Activated naive CD4-positive, alpha-beta T cell treated with anti-CD3 and anti-CD28 coated beads, Interleukin-2, amount 50 U/mL, for 24 hours (primary cell): ENCODE results near the gene IL10RB.
A peak's percentile ranks its signal among the peaks of the same experiment; 100 is the strongest.
"Not testable (repeated sequence)": the region's sequence is repeated elsewhere in the genome, so short reads cannot be mapped to it uniquely, and the experiment has no call there.

Experiments used
- H3K27ac Mint-ChIP-seq: one replicate; pipeline ENCODE4 v1.8.0; 2021; ENCODE audit warnings: mild to moderate bottlenecking, mixed read lengths
- H3K27me3 Mint-ChIP-seq: one replicate; pipeline ENCODE4 v1.8.0; 2021; ENCODE audit warnings: mixed read lengths
- H3K36me3 Mint-ChIP-seq: one replicate; pipeline ENCODE4 v1.8.0; 2021; ENCODE audit warnings: mixed read lengths
- H3K4me1 Mint-ChIP-seq: one replicate; pipeline ENCODE4 v1.8.0; 2021; ENCODE audit warnings: mixed read lengths
- H3K4me3 Mint-ChIP-seq: one replicate; pipeline ENCODE4 v1.8.0; 2021; ENCODE audit warnings: mild to moderate bottlenecking, mixed read lengths
- H3K9me3 Mint-ChIP-seq: one replicate; pipeline ENCODE4 v1.8.0; 2021; ENCODE audit warnings: mixed read lengths

The IL10RB gene

DNA sequence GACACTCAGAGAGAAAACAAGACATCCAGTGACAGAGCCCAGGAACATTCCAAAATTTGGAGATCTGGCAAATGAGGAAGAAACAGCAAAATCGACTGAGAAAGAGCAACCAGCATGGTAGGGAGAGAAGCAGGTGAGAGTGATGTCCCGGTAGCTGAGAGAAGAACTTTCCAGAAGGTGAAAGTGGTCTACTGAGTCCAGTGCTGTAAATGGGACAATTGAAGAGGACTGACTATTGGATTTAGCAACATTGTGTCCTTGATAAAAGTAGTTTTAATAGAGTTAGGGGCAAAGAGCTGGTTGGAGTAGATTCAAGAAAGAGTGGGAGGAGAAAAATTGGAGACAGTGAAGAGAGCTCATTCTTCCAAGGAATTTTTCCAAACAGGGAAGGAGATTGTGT, 15.0 kb upstream of the IL10RB start:
- Mint-ChIP-seq H3K4me1 (peaks cover 63% of the 10 kb centered on the region), H3K27ac (peak overlapping the region; percentile 43), H3K9me3 (no peaks in the 10 kb centered on the region), H3K4me3 (no peak overlapping the region), H3K27me3 (no peaks in the 10 kb centered on the region), H3K36me3 (peaks cover 46% of the 10 kb centered on the region)

DNA sequence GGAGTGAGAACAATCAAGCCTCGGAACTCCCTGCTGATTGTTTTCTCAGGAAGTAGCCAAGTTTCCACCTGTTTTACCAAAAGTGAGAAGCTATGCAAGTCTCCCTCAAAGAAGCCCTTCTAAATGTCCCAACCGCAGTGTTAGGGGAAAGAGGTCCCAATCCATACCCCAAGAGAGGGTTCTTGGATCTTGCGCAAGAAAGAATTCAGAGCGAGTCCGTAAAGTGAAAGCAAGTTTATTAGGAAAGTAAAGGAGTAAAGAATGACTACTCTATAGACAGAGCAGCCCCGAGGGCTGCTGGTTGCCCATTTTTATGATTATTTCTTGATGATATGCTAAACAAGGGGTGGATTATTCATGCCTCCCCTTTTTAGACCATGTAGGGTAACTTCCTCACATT, 12.8 kb upstream of the IL10RB start:
- peaks cover 42% of the 10 kb centered on the region for H3K36me3 Mint-ChIP-seq

GRCh38 chr21:33254766-33255165, 11.4 kb upstream of the IL10RB start:
- Mint-ChIP-seq H3K36me3 (peaks cover 38% of the 10 kb centered on the region), H3K4me1 (peaks cover 55% of the 10 kb centered on the region), H3K9me3 (no peaks in the 10 kb centered on the region), H3K4me3 (no peak overlapping the region), H3K27me3 (no peaks in the 10 kb centered on the region), H3K27ac (peak overlapping the region; percentile 88)

More for the DNA sequence above, 12.8 kb upstream of the IL10RB start:
- not testable (repeated sequence) for H3K9me3 Mint-ChIP-seq, H3K27me3 Mint-ChIP-seq, H3K4me3 Mint-ChIP-seq, H3K27ac Mint-ChIP-seq
- peaks cover 55% of the 10 kb centered on the region for H3K4me1 Mint-ChIP-seq

GRCh38 chr21:33255404-33255803, 10.8 kb upstream of the IL10RB start:
- no peaks in the 10 kb centered on the region for H3K27me3 Mint-ChIP-seq
- peaks cover 59% of the 10 kb centered on the region for H3K4me1 Mint-ChIP-seq
- H3K36me3 Mint-ChIP-seq: peaks cover 34% of the 10 kb centered on the region
- H3K4me3 Mint-ChIP-seq: peak overlapping the region; percentile 27
- H3K27ac Mint-ChIP-seq: peak overlapping the region; percentile 88
- no peaks in the 10 kb centered on the region for H3K9me3 Mint-ChIP-seq

GRCh38 chr21:33256019-33256418, 10.1 kb upstream of the IL10RB start:
- peaks cover 31% of the 10 kb centered on the region for H3K36me3 Mint-ChIP-seq
- H3K4me1 Mint-ChIP-seq: peaks cover 60% of the 10 kb centered on the region
- peak overlapping the region; percentile 30 for H3K4me3 Mint-ChIP-seq
- H3K27me3 Mint-ChIP-seq: no peaks in the 10 kb centered on the region
- peak overlapping the region; percentile 88 for H3K27ac Mint-ChIP-seq
- no peaks in the 10 kb centered on the region for H3K9me3 Mint-ChIP-seq

DNA sequence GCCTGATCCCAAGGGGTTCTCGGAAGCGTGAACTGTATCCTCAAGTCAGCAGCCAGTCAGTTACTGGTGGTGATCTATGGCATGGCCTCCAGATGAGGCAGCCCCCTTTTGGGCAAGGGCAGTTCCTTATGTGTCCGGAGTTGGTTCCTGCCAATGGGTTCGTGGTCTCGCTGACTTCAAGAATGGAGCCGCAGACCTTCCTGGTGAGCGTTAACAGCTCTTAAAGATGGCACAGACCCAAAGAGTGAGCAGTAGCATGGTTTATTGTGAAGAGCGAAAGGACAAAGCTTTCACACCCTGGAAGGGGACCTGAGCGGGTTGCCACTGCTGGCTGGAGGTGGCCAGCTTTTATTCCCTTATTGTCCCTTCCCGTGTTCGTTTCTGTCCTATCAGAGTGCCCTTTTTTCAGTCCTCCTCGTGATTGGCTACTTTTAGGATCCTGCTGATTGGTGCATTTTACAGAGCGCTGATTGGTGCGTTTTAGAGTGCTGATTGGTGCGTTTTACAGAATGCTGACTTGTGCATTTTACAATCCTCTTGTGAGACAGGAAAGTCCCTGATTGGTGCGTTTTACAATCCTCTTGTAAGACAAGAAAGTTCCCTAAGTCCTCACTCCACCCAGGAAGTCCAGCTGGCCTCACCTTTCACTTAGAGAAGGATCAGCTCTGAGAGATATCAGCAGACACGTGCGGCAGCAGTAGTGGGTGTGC, 8.9 kb upstream of the IL10RB start:
- no peaks in the 10 kb centered on the region for H3K27me3 Mint-ChIP-seq
- H3K36me3 Mint-ChIP-seq: peaks cover 28% of the 10 kb centered on the region
- H3K9me3 Mint-ChIP-seq: no peaks in the 10 kb centered on the region
- peak overlapping the region; percentile 15 for H3K4me3 Mint-ChIP-seq
- H3K4me1 Mint-ChIP-seq: peaks cover 56% of the 10 kb centered on the region
- H3K27ac Mint-ChIP-seq: peak overlapping the region; percentile 88

DNA sequence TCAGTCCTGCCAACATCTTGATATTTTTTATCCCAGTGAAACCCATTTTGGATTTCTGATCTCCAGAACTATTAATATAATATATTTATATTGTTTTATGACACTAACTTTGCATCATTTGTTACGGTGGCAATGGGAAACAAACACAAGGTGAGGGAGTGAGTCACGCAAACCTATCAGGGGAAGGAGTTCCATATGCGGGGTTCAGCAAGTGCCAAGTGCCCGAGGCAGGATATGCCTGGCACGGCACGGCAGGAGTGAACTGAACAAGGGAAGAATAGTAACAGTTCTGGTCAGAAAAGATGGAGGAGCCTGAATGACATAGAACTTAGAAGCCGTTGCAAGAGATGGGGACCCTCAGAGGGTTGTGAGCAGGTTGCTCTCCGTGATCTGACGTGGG, 7.7 kb upstream of the IL10RB start:
- peak overlapping the region; percentile 80 for H3K27ac Mint-ChIP-seq
- H3K4me1 Mint-ChIP-seq: peaks cover 51% of the 10 kb centered on the region
- no peak overlapping the region for H3K4me3 Mint-ChIP-seq
- no peaks in the 10 kb centered on the region for H3K27me3 Mint-ChIP-seq
- no peaks in the 10 kb centered on the region for H3K9me3 Mint-ChIP-seq
- peaks cover 27% of the 10 kb centered on the region for H3K36me3 Mint-ChIP-seq

DNA sequence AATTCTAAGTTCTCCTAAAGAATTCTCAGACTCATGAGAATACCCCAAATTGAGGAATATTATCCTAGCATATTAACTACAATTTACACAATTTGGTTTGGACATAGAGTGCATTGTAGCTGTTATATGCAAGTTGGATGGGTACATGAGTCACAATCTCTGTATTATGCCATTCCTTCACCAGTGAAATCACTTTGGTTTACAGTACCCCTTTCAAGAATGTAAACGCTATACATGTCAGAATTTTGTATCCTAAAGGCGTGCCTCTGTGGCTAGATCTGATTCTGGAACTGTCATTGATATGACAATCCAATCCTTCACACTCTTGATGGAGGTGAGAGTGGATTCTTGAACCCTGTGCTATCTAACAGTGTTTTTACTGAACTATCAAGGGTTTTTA, 6.7 kb upstream of the IL10RB start:
- no peaks in the 10 kb centered on the region for H3K27me3 Mint-ChIP-seq
- peak overlapping the region; percentile 46 for H3K27ac Mint-ChIP-seq
- peaks cover 55% of the 10 kb centered on the region for H3K4me1 Mint-ChIP-seq
- no peaks in the 10 kb centered on the region for H3K9me3 Mint-ChIP-seq
- peaks cover 30% of the 10 kb centered on the region for H3K36me3 Mint-ChIP-seq
- H3K4me3 Mint-ChIP-seq: peak overlapping the region; percentile 47

DNA sequence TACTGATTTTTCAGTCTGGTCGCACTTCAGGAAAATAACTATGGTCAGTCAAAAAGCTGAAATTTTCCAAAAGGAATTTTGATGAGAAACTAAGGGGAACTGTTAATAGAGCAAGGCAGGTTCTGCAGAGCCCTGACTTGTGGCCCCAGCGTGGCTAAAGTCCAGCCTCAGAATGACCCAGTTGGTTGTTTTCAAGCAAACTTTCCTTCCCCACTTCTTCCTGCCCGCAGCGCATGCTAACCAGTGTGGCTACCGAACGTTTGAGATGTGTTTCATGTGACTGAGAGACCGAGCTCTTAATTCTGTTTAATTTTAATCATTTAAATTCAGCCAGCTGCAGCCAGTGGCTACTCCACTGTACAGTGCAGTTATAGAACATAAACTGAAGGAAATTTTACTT, 6.2 kb upstream of the IL10RB start:
- Mint-ChIP-seq H3K4me1 (peaks cover 55% of the 10 kb centered on the region), H3K27ac (peak overlapping the region; percentile 46)

DNA sequence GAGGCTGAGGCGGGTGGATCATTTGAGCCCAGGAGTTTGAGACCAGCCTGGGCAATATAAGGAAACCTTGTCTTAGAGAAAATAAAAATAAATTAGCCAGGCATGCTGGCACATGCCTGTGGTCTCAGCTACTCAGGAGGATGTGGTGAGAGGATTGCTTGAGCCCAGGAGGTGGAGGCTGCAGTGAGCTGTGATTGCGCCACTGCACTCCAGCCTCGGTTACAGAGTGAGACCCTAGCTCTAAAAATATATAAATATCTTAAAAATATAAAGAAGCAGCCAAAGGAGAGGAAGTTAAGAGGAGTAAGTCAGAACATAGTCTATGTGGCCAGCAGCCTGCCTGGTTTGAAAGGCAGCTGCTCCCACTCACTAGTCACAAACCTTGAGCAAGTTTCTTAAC, 4.5 kb upstream of the IL10RB start:
- H3K27me3 Mint-ChIP-seq: no peaks in the 10 kb centered on the region
- no peaks in the 10 kb centered on the region for H3K9me3 Mint-ChIP-seq
- H3K36me3 Mint-ChIP-seq: peaks cover 19% of the 10 kb centered on the region
- no peak overlapping the region for H3K27ac Mint-ChIP-seq
- no peak overlapping the region for H3K4me3 Mint-ChIP-seq
- peaks cover 49% of the 10 kb centered on the region for H3K4me1 Mint-ChIP-seq

More for the DNA sequence above, 6.2 kb upstream of the IL10RB start:
- Mint-ChIP-seq H3K4me3 (peak overlapping the region; percentile 47), H3K36me3 (peaks cover 26% of the 10 kb centered on the region), H3K9me3 (no peaks in the 10 kb centered on the region), H3K27me3 (no peaks in the 10 kb centered on the region)

- H3K27ac Mint-ChIP-seq: no peak overlapping the region
- H3K36me3 Mint-ChIP-seq: peaks cover 12% of the 10 kb centered on the region
- peaks cover 53% of the 10 kb centered on the region for H3K4me1 Mint-ChIP-seq
- no peaks in the 10 kb centered on the region for H3K27me3 Mint-ChIP-seq
- no peak overlapping the region for H3K4me3 Mint-ChIP-seq
- no peaks in the 10 kb centered on the region for H3K9me3 Mint-ChIP-seq
These were observed 3.2 kb upstream of the IL10RB start for GRCh38 chr21:33262921-33263320.

DNA sequence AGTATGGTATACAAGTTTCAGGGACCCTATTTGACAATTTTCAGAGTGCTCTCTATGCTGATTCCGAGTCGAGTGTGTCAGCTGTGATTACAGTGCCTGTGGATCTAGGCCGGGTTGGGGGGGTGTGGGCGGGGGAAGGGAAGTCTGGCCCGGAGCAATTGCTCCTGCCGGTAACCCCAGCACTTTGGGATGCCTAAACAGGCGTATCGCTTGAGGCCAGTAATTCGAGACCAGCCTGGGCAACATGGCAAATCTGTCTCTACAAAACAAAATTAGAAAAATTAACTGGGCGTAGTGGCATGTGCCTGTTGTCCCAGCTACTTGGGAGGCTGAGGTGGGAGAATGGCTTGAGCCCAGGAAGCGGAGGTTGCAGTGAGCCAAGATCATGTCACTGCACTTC, 1.6 kb upstream of the IL10RB start:
- Mint-ChIP-seq H3K27ac (peak overlapping the region; percentile 8), H3K9me3 (no peaks in the 10 kb centered on the region), H3K4me3 (no peak overlapping the region), H3K27me3 (no peaks in the 10 kb centered on the region), H3K4me1 (peaks cover 56% of the 10 kb centered on the region), H3K36me3 (peaks cover 15% of the 10 kb centered on the region)

GRCh38 chr21:33265664-33266049, 510 bp upstream of the IL10RB start:
- Mint-ChIP-seq H3K4me1 (peaks cover 52% of the 10 kb centered on the region), H3K36me3 (peaks cover 16% of the 10 kb centered on the region), H3K4me3 (peak overlapping the region; percentile 95), H3K27me3 (no peaks in the 10 kb centered on the region), H3K9me3 (no peaks in the 10 kb centered on the region), H3K27ac (peak overlapping the region; percentile 97)

GRCh38 chr21:33266789-33267135, 595 bp downstream of the IL10RB start:
- H3K27me3 Mint-ChIP-seq: no peaks in the 10 kb centered on the region
- no peaks in the 10 kb centered on the region for H3K9me3 Mint-ChIP-seq
- peaks cover 18% of the 10 kb centered on the region for H3K36me3 Mint-ChIP-seq
- peaks cover 55% of the 10 kb centered on the region for H3K4me1 Mint-ChIP-seq
- H3K4me3 Mint-ChIP-seq: peak overlapping the region; percentile 98
- peak overlapping the region; percentile 94 for H3K27ac Mint-ChIP-seq

DNA sequence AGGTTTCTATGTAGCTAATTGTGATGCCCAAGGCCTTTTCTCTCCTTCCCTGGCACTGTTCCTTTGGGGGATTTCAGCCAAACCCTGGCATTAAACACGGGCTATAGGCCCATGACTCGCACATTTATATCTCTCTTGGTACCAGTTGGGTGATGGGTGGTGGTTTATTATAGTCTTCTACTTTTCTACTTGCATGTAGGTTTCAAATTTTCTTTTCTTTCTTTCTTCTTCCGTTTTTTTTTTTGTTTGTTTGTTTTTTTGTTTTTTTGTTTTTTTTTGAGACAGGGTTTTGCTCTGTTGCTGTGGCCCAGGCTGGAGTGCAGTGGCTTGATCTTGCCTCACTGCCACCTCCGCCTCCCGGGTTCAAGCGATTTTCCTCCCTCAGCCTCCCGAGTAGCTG, 1.1 kb downstream of the IL10RB start:
- H3K27me3 Mint-ChIP-seq: no peaks in the 10 kb centered on the region
- H3K9me3 Mint-ChIP-seq: no peaks in the 10 kb centered on the region
- peak overlapping the region; percentile 94 for H3K27ac Mint-ChIP-seq
- H3K4me1 Mint-ChIP-seq: peaks cover 59% of the 10 kb centered on the region
- peaks cover 18% of the 10 kb centered on the region for H3K36me3 Mint-ChIP-seq
- H3K4me3 Mint-ChIP-seq: peak overlapping the region; percentile 98

- Mint-ChIP-seq H3K9me3 (no peaks in the 10 kb centered on the region), H3K36me3 (peaks cover 15% of the 10 kb centered on the region), H3K27me3 (no peaks in the 10 kb centered on the region), H3K4me3 (peak overlapping the region; percentile 98), H3K27ac (peak overlapping the region; percentile 93), H3K4me1 (peaks cover 67% of the 10 kb centered on the region)
These were observed 2.2 kb downstream of the IL10RB start for GRCh38 chr21:33268393-33268736.
